Activated B cell treated with CpG ODN at 0.5 μM for 24 hours (primary cell): ENCODE data around the gene DLG3. TPM values are rescaled to one million over a fixed set of nuclear protein-coding genes. Genes with fewer than 3 reads are reported as not detected.

ENCODE experiments used
- ATAC-seq: fragments of 200-7000 bp; cut with Tn5 transposase; one replicate; pipeline ENCODE4 v1.10.0; 2021; ENCODE audit warnings: low read depth, mild to moderate bottlenecking, moderate library complexity
- CTCF ChIA-PET: fragments of 350-600 bp; sonication (Branson Sonifier 250); formaldehyde crosslinking; loops from one replicate; lab custom pipeline; 2021; ENCODE audit warnings: antibody characterized with exemption; lab: Charles Lee
- POLR2A ChIA-PET: fragments of 350-600 bp; sonication (Branson Sonifier 250); formaldehyde crosslinking; loops from one replicate; lab custom pipeline; 2021; ENCODE audit warnings: antibody characterized with exemption; lab: Charles Lee
- DNase-seq: peaks from one replicate; pipeline ENCODE4 v3.0.0; 2022
- H3K27ac Mint-ChIP-seq: one replicate; pipeline ENCODE4 v1.8.0; 2020; ENCODE audit warnings: mixed read lengths
- H3K27me3 Mint-ChIP-seq: one replicate; pipeline ENCODE4 v1.8.0; 2021; ENCODE audit warnings: mixed read lengths
- H3K36me3 Mint-ChIP-seq: one replicate; pipeline ENCODE4 v1.8.0; 2021; ENCODE audit warnings: low read depth, mixed read lengths
- H3K4me1 Mint-ChIP-seq: one replicate; pipeline ENCODE4 v1.8.0; 2021; ENCODE audit warnings: mixed read lengths
- H3K4me3 Mint-ChIP-seq: one replicate; pipeline ENCODE4 v1.8.0; 2020; ENCODE audit warnings: mild to moderate bottlenecking, mixed read lengths
- H3K9me3 Mint-ChIP-seq: one replicate; pipeline ENCODE4 v1.8.0; 2020; ENCODE audit warnings: mixed read lengths
- intact Hi-C: fragments of 100-400 bp; cut with micrococcal nuclease; formaldehyde crosslinking; loops from one replicate; pipeline ENCODE4 v1.15.1; 2024
- total RNA-seq: library from RNA; stranded (reverse); gene quantifications from 2 replicates; pipeline ENCODE4 v1.2.3, GENCODE V29; 2022
- TF ChIP-seq, protein P1 (sequence below): fragments of 200-600 bp; IDR thresholded peaks from one replicate; pipeline ENCODE4 v1.8.0; 2022; ENCODE audit warnings: antibody characterized with exemption, mild to moderate bottlenecking

Gene DLG3
- total RNA-seq, 1 donor from 2014 or later = 2.4 TPM

DNA sequence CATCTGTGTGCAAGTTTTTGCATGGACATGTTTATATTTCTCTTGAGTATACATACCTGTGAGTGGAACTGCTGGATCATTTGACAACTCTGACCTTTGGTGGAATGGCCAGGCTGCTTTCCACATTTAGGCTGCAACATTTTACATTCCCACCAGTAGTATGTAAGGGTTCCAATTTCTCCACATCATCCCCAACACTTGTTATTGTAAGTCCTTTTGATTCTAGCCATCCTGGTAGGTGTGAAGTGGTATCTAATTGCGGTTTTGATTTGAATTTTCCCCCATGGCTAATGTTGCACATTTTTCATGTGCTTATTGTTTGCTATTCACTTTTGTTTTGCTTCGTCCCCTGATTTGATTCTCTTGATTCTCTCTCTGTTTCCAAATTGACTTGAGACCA lies 16.4 kb downstream of the DLG3 start:
- no peak for DNase-seq
- TF ChIP-seq, protein P1, sequence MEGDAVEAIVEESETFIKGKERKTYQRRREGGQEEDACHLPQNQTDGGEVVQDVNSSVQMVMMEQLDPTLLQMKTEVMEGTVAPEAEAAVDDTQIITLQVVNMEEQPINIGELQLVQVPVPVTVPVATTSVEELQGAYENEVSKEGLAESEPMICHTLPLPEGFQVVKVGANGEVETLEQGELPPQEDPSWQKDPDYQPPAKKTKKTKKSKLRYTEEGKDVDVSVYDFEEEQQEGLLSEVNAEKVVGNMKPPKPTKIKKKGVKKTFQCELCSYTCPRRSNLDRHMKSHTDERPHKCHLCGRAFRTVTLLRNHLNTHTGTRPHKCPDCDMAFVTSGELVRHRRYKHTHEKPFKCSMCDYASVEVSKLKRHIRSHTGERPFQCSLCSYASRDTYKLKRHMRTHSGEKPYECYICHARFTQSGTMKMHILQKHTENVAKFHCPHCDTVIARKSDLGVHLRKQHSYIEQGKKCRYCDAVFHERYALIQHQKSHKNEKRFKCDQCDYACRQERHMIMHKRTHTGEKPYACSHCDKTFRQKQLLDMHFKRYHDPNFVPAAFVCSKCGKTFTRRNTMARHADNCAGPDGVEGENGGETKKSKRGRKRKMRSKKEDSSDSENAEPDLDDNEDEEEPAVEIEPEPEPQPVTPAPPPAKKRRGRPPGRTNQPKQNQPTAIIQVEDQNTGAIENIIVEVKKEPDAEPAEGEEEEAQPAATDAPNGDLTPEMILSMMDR = no peak
- intact Hi-C loops = no loop called here
- ChIA-PET POLR2A (no interaction called here), CTCF (no interaction called here)
- Mint-ChIP-seq H3K27me3 (no peaks in the 10 kb centered on the region), H3K4me3 (no peak overlapping the region), H3K36me3 (peaks cover 2% of the 10 kb centered on the region), H3K4me1 (peaks cover 7% of the 10 kb centered on the region), H3K27ac (no peak overlapping the region), H3K9me3 (no peaks in the 10 kb centered on the region)
- ATAC-seq = no peak

DNA sequence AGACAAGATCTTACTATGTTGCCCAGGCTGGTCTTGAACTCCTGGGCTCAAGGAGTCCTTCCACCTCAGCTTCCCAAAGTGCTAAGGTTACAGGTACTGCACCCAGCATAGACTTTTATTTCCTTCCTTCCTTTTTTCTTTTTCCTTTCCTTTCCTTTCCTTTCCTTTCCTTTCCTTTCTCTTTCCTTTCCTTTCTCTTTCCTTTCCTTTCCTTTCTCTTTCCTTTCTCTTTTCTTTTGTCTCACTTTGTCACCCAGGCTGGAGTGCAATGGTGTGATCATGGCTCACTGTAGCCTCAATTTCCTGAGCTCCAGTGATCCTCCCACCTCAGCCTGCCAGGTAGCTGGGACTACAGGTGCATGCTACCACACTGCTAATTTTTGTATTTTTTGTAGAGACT lies 19.4 kb downstream of the DLG3 start:
- DNase-seq (no peak), ATAC-seq (no peak)
- no peaks in the 10 kb centered on the region for H3K4me1 Mint-ChIP-seq
- no peak overlapping the region for H3K4me3 Mint-ChIP-seq
- POLR2A ChIA-PET = no interaction called here
- no peak overlapping the region for H3K27ac Mint-ChIP-seq
- H3K36me3 Mint-ChIP-seq = peaks cover 2% of the 10 kb centered on the region
- TF ChIP-seq, protein P1 = no peak
- no peaks in the 10 kb centered on the region for H3K9me3 Mint-ChIP-seq
- no peaks in the 10 kb centered on the region for H3K27me3 Mint-ChIP-seq
- intact Hi-C loops = no loop called here
- CTCF ChIA-PET = no interaction called here

DNA sequence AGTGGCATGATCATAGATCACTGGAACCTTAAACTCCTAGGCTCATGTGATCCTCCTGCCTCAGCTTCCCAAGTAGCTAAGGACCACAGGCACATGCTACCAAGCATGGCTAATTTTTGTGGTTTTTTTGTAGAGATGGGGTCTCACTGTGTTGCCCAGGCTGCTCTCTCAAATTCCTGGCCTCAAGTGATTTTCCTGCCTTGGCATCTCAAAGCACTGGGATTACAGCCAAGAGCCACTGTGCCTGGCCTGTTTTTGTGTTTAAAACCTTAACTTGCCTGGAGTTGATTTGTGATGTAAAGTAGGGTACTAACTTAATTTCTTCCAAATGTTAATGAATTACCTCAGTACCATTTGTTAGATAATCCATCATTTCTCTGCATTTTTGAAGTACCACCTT lies 22.3 kb downstream of the DLG3 start:
- ChIA-PET POLR2A (no interaction called here), CTCF (no interaction called here)
- Mint-ChIP-seq H3K4me3 (no peak overlapping the region), H3K27me3 (no peaks in the 10 kb centered on the region), H3K27ac (no peak overlapping the region), H3K9me3 (no peaks in the 10 kb centered on the region), H3K36me3 (no peaks in the 10 kb centered on the region), H3K4me1 (peaks cover 6% of the 10 kb centered on the region)
- intact Hi-C loops = no loop called here
- ATAC-seq (no peak), DNase-seq (no peak)
- TF ChIP-seq, protein P1 = no peak

DNA sequence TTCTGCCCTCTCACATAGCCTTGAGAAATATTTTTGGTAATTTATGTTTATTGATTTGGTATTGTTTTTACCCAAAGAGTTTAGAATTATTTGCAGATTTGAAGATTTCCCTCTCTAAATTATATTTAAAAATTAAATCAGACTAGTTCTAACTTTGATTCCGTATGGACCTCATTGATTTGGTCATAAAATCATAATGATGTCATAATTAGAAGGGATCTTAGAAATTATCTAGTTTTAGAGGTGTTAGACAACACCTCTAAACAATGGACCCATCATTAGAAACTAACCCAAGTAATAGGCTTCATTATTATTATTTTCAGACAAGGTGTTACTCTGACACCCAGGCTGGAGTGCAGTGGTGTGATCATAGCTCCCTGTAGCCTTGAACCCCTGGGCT lies 24.1 kb downstream of the DLG3 start:
- TF ChIP-seq, protein P1 = no peak
- Mint-ChIP-seq H3K9me3 (no peaks in the 10 kb centered on the region), H3K27ac (no peak overlapping the region), H3K27me3 (no peaks in the 10 kb centered on the region), H3K4me1 (peaks cover 6% of the 10 kb centered on the region), H3K4me3 (no peak overlapping the region), H3K36me3 (no peaks in the 10 kb centered on the region)
- intact Hi-C loops = no loop called here
- ChIA-PET CTCF (no interaction called here), POLR2A (no interaction called here)
- DNase-seq = no peak
- no peak for ATAC-seq

DNA sequence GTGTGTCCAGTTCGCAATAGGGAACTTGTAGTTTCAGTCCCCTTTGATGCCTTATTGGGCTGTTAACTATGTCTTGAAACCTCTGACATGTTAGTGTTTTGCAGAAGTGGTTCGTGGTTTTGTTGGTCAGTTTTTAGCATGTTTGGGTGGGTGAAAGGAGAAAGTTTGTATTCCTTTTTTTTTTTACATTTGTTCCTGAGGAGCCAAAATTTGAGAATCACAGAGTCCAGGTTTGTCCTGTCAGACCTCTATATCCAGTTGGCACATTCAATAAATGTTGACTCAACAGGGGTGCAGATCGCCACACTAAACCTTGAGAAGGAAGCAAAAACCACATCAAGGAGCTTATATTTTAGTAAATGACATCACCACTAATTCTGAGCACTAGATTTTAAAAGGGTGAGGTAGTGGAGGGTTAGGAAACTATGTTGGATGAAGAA lies 26.2 kb downstream of the DLG3 start:
- no peak overlapping the region for H3K27ac Mint-ChIP-seq
- no peak overlapping the region for H3K4me3 Mint-ChIP-seq
- peaks cover 6% of the 10 kb centered on the region for H3K4me1 Mint-ChIP-seq
- CTCF ChIA-PET = no interaction called here
- DNase-seq (no peak), ATAC-seq (no peak)
- POLR2A ChIA-PET = no interaction called here
- no peaks in the 10 kb centered on the region for H3K9me3 Mint-ChIP-seq
- H3K36me3 Mint-ChIP-seq = no peaks in the 10 kb centered on the region
- no peaks in the 10 kb centered on the region for H3K27me3 Mint-ChIP-seq
- intact Hi-C loops = no loop called here
- TF ChIP-seq, protein P1 = no peak
